Kidney (tissue), 14 donors: ENCODE results near the gene ASTN2. TPM values are rescaled to one million over a fixed set of nuclear protein-coding genes. Genes with fewer than 3 reads are reported as not detected.

ENCODE experiments used
- DNase-seq, 5 donors: peaks; one replicate each; pipeline ENCODE4 v3.0.0-alpha.2; 2013 to 2020
- FAIRE-seq: peaks from 2 replicates; lab custom pipeline; 2012; peaks lifted over from hg19 to GRCh38; lab: Jason Lieb, UNC
- H3K27ac ChIP-seq, 2 donors: one replicate each; pipeline ENCODE4 v1.7.0; 2013; ENCODE audit warnings: low read depth in 2 of 2, low read length in 2 of 2, inconsistent platforms in 1 of 2
- H3K27me3 ChIP-seq: one replicate; pipeline ENCODE4 v1.7.1; 2013; ENCODE audit warnings: low read length, inconsistent platforms; ENCODE audit not compliant: control insufficient read depth, insufficient read depth
- H3K36me3 ChIP-seq, 3 donors: one replicate each; pipeline versions ENCODE4 v1.7.0 to v1.7.1; 2013; ENCODE audit warnings: low read length in 3 of 3, control low read depth in 1 of 3, inconsistent platforms in 1 of 3; ENCODE audit not compliant: insufficient read depth in 3 of 3, control insufficient read depth in 2 of 3
- H3K4me1 ChIP-seq, 3 donors: one replicate each; pipeline versions ENCODE4 v1.7.0 to v1.7.1; 2013; ENCODE audit warnings: low read length in 3 of 3, inconsistent platforms in 1 of 3, low read depth in 1 of 3; ENCODE audit not compliant: control insufficient read depth in 2 of 3, insufficient read depth in 2 of 3
- H3K4me3 ChIP-seq, 3 donors: one replicate each; pipeline versions ENCODE4 v1.7.0 to v1.8.1; 2013; ENCODE audit warnings: low read length in 3 of 3, control low read depth in 1 of 3, inconsistent platforms in 1 of 3
- H3K9ac ChIP-seq, 3 donors: one replicate each; pipeline versions ENCODE4 v1.7.0 to v1.7.1; 2013; ENCODE audit warnings: low read length in 3 of 3, control low read depth in 1 of 3, inconsistent platforms in 1 of 3
- H3K9me3 ChIP-seq, 3 donors: one replicate each; pipeline versions ENCODE4 v1.7.0 to v1.7.1; 2013; ENCODE audit warnings: low read length in 3 of 3, control low read depth in 1 of 3, inconsistent platforms in 1 of 3; ENCODE audit not compliant: control insufficient read depth in 2 of 3, insufficient read depth in 1 of 3
- CTCF ChIP-seq: IDR thresholded peaks from 3 replicates; pipeline ENCODE4 v1.5.1; 2012; ENCODE audit warnings: mild to moderate bottlenecking, moderate library complexity, borderline replicate concordance; ENCODE audit not compliant: insufficient read depth; ENCODE audit errors: extremely low read depth
- intact Hi-C: fragments of 100-400 bp; cut with DNase I; formaldehyde crosslinking; loops from one replicate; pipeline ENCODE4 v1.11.1; 2022
- polyA plus RNA-seq: library from polyadenylated mRNA; stranded (reverse); fragments of 350-450 nt; fragmentation: Illumina TruSeq; extraction: RNeasy Lipid Tissue Mini Kit (QIAGEN cat#74804); gene quantifications from one replicate; pipeline ENCODE4 v1.2.3, GENCODE V29; 2014; ENCODE audit warnings: low read depth, low replicate concordance; ENCODE audit not compliant: insufficient read depth
- total RNA-seq: library from RNA; stranded (reverse); fragmentation: NEBNext Ultra II Directional; extraction: Animal tissue kit (Norgen Biotek cat#: 25700); gene quantifications from one replicate; pipeline ENCODE4 v1.2.1, GENCODE V29; 2021
- donor health status: control.
- donor health status: control.
- donor health status: control.
- donor health status: control.
- donor health status: control.
- donor health status: DM: yes; HTN: yes; CAD: no.
- donor health status: Normal renal cell carcinoma (clear cell type).

Gene ASTN2
- total and polyA plus RNA-seq, 2 donors from 2014 or later, result 7.6 to 11.5 TPM

DNA sequence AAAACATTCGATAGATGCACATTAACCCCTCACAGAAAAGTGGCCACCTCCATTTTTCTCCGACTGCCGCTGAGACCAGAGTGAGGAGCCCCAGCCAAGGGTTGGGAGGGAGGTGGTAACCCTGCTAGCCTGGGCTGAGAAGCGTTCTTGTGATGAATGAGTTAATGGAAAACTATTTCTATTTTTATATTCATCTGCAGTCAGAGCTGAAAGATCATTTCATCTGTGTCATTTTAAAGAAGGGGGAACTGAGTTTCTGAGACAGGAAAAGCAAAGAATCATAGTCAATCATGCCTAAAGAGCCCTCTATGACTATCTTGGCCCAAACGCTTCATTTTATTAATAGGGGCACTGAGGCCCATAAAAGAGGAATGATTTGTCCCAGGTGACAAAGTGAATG lies 1031.7 kb downstream of the ASTN2 start:
- DNase-seq (no peak), FAIRE-seq (no peak)
- Histone ChIP-seq H3K4me1 (peaks cover 0 to 2% (median 0%) of the 10 kb centered on the region in 3 donors), H3K36me3 (peaks cover 0 to 2% (median 0%) of the 10 kb centered on the region in 3 donors), H3K9me3 (no peaks in the 10 kb centered on the region), H3K27me3 (no peaks in the 10 kb centered on the region), H3K9ac (no peak overlapping the region), H3K27ac (no peak overlapping the region), H3K4me3 (no peak overlapping the region)
- intact Hi-C loops, result no loop called here
- TF ChIP-seq CTCF, result no peak

- Histone ChIP-seq H3K4me1 (no peaks in the 10 kb centered on the region), H3K4me3 (no peak overlapping the region), H3K27me3 (no peaks in the 10 kb centered on the region), H3K27ac (no peak overlapping the region), H3K9me3 (no peaks in the 10 kb centered on the region), H3K9ac (no peak overlapping the region), H3K36me3 (peaks cover 0 to 2% (median 0%) of the 10 kb centered on the region in 3 donors)
- DNase-seq (no peak), FAIRE-seq (no peak)
- no peak for TF ChIP-seq CTCF
- intact Hi-C loops, result no loop called here
Observed at GRCh38 chr9:116382053-116382452, 1032.8 kb downstream of the ASTN2 start.

GRCh38 chr9:116381350-116381749 lies 1033.5 kb downstream of the ASTN2 start:
- H3K4me3 ChIP-seq, result no peak overlapping the region
- no peak for FAIRE-seq
- intact Hi-C loops, result no loop called here

More at GRCh38 chr9:116381350-116381749, 1033.5 kb downstream of the ASTN2 start:
- Histone ChIP-seq H3K27ac (no peak overlapping the region), H3K9ac (no peak overlapping the region), H3K4me1 (no peaks in the 10 kb centered on the region), H3K9me3 (no peaks in the 10 kb centered on the region), H3K36me3 (peaks cover 0 to 2% (median 0%) of the 10 kb centered on the region in 3 donors), H3K27me3 (no peaks in the 10 kb centered on the region)
- TF ChIP-seq CTCF, result no peak
- DNase-seq, result no peak
